H1 (cell line): Measurements from ENCODE around the gene PAX5. TPM values are rescaled to one million over a fixed set of nuclear protein-coding genes. Genes with fewer than 3 reads are reported as not detected.
A peak's percentile ranks its signal among the peaks of the same experiment; 100 is the strongest.

Source experiments
- CTCF ChIA-PET: fragments of 300-600 bp; sonication (Branson Sonifier 250); formaldehyde crosslinking; loops from one replicate; lab custom pipeline; 2021; ENCODE audit not compliant: partially characterized antibody; lab: Charles Lee
- POLR2A ChIA-PET: fragments of 300-600 bp; sonication (Branson Sonifier 250); formaldehyde crosslinking; loops from one replicate; lab custom pipeline; 2021; ENCODE audit warnings: inconsistent platforms; ENCODE audit not compliant: partially characterized antibody; lab: Charles Lee
- DNase-seq, 2 experiments: peaks; one replicate each; pipeline versions ENCODE4 v3.0.0 to v3.0.0-alpha.2; 2010 to 2022; ENCODE audit warnings: low spot score in 2 of 2, low read depth in 1 of 2, mixed read lengths in 1 of 2
- FAIRE-seq: peaks from 2 replicates; lab custom pipeline; 2011; peaks lifted over from hg19 to GRCh38; lab: Jason Lieb, UNC
- H2AFZ ChIP-seq: 2 replicates; pipeline ENCODE4 v1.8.1; 2012; ENCODE audit warnings: low read length, inconsistent platforms
- H2AK5ac ChIP-seq: 2 replicates; pipeline ENCODE4 v1.6.1; 2013; ENCODE audit warnings: low read depth, low read length
- H2BK120ac ChIP-seq: replicated peaks from 2 replicates; pipeline ENCODE3; 2013; ENCODE audit warnings: low read depth, low read length, inconsistent platforms
- H2BK12ac ChIP-seq: 2 replicates; pipeline ENCODE4 v1.6.1; 2013; ENCODE audit warnings: low read depth, low read length
- H2BK15ac ChIP-seq: 2 replicates; pipeline ENCODE4 v1.6.1; 2013; ENCODE audit warnings: low read length
- H2BK20ac ChIP-seq: 2 replicates; pipeline ENCODE4 v1.6.1; 2013; ENCODE audit warnings: low read length
- H2BK5ac ChIP-seq: 2 replicates; pipeline ENCODE4 v1.6.1; 2013; ENCODE audit warnings: low read depth, low read length
- H3K14ac ChIP-seq: 2 replicates; pipeline ENCODE4 v1.6.1; 2013; ENCODE audit warnings: inconsistent platforms; ENCODE audit not compliant: insufficient read length
- H3K18ac ChIP-seq: 2 replicates; pipeline ENCODE4 v1.6.1; 2013; ENCODE audit warnings: low read length; ENCODE audit errors: extremely low read depth
- H3K23ac ChIP-seq: 2 replicates; pipeline ENCODE4 v1.6.1; 2013; ENCODE audit warnings: inconsistent platforms; ENCODE audit not compliant: insufficient read length
- H3K23me2 ChIP-seq: 2 replicates; pipeline ENCODE4 v1.6.1; 2013; ENCODE audit warnings: low read depth, low read length
- H3K27ac ChIP-seq: 2 replicates; pipeline ENCODE4 v1.6.1; 2011; ENCODE audit warnings: low read depth, low read length, inconsistent platforms
- H3K27me3 ChIP-seq, 4 experiments: replicated peaks in 1 of 4; 1 replicate in 1 of 4; 2 replicates in 3 of 4; pipeline versions ENCODE4 v1.6.1 to v1.8.1; 2011 to 2013; ENCODE audit warnings: low read length in 3 of 4, mild to moderate bottlenecking in 3 of 4, inconsistent platforms in 2 of 4, mixed read lengths in 2 of 4, moderate library complexity in 1 of 4; ENCODE audit not compliant: control insufficient read depth in 3 of 4, insufficient read depth in 3 of 4; ENCODE audit errors: extremely low read depth in 1 of 4
- H3K36me3 ChIP-seq, 4 experiments: 2 replicates each; pipeline versions ENCODE4 v1.6.1 to v1.8.1; 2011 to 2013; ENCODE audit warnings: mild to moderate bottlenecking in 4 of 4, low read length in 3 of 4, moderate library complexity in 2 of 4, control low read depth in 1 of 4, inconsistent platforms in 1 of 4; ENCODE audit not compliant: insufficient read depth in 4 of 4, control insufficient read depth in 2 of 4
- H3K4ac ChIP-seq: replicated peaks from 2 replicates; pipeline ENCODE3; 2013; ENCODE audit warnings: low read length, low read depth, mixed read lengths, inconsistent platforms; ENCODE audit not compliant: insufficient read length
- H3K4me1 ChIP-seq, 4 experiments: replicated peaks in 1 of 4; 1 replicate in 1 of 4; 2 replicates in 3 of 4; pipeline versions ENCODE4 v1.6.1 to v1.8.1; 2011 to 2013; ENCODE audit warnings: low read length in 3 of 4, inconsistent platforms in 2 of 4, mixed read lengths in 1 of 4; ENCODE audit not compliant: insufficient read depth in 4 of 4, control insufficient read depth in 3 of 4
- H3K4me2 ChIP-seq, 2 experiments: 2 replicates each; pipeline versions ENCODE4 v1.6.1 to v1.8.1; 2011 to 2013; ENCODE audit warnings: low read depth in 2 of 2, low read length in 2 of 2, control low read depth in 1 of 2, inconsistent platforms in 1 of 2, mild to moderate bottlenecking in 1 of 2; ENCODE audit not compliant: insufficient read depth in 1 of 2
- H3K4me3 ChIP-seq, 4 experiments: fragments of 200-600, 300-600 bp in 1 of 4; sonication (generic), shearing (Covaris generic), sonication (Bioruptor Twin) in 1 of 4; 2 replicates each; pipeline versions ENCODE4 v1.5.1 to v1.8.1; 2011 to 2016; ENCODE audit warnings: low read length in 4 of 4, low read depth in 3 of 4, control low read depth in 2 of 4, inconsistent platforms in 2 of 4, mild to moderate bottlenecking in 2 of 4, mixed read lengths in 1 of 4, moderate library complexity in 1 of 4; ENCODE audit not compliant: insufficient read depth in 2 of 4; ENCODE audit errors: extremely low read depth in 1 of 4
- H3K56ac ChIP-seq: replicated peaks from 2 replicates; pipeline ENCODE3; 2013; ENCODE audit warnings: low read depth, mild to moderate bottlenecking, mixed read lengths, low read length, inconsistent platforms; ENCODE audit not compliant: insufficient read length
- H3K79me1 ChIP-seq: 2 replicates; pipeline ENCODE4 v1.6.1; 2013; ENCODE audit warnings: low read depth, low read length, control low read depth
- H3K79me2 ChIP-seq, 2 experiments: 2 replicates each; pipeline versions ENCODE4 v1.6.1 to v1.8.1; 2012 to 2013; ENCODE audit warnings: low read length in 2 of 2, mild to moderate bottlenecking in 2 of 2, inconsistent platforms in 1 of 2; ENCODE audit not compliant: insufficient read depth in 2 of 2, control insufficient read depth in 1 of 2
- H3K9ac ChIP-seq, 4 experiments: replicated peaks in 1 of 4; 1 replicate in 1 of 4; 2 replicates in 3 of 4; pipeline versions ENCODE4 v1.6.1 to v1.8.1; 2011 to 2013; ENCODE audit warnings: low read depth in 3 of 4, low read length in 3 of 4, control low read depth in 2 of 4, mild to moderate bottlenecking in 2 of 4, moderate library complexity in 2 of 4, inconsistent platforms in 1 of 4; ENCODE audit errors: extremely low read depth in 1 of 4
- H3K9me3 ChIP-seq, 2 experiments: 2 replicates each; pipeline versions ENCODE4 v1.6.1 to v1.8.1; 2012 to 2013; ENCODE audit warnings: mild to moderate bottlenecking in 2 of 2, moderate library complexity in 2 of 2, control low read depth in 1 of 2, inconsistent platforms in 1 of 2, low read depth in 1 of 2, low read length in 1 of 2, mixed read lengths in 1 of 2; ENCODE audit not compliant: insufficient read depth in 2 of 2
- H4K20me1 ChIP-seq, 2 experiments: replicated peaks in 1 of 2; 2 replicates each; pipeline versions ENCODE3 to v1.8.1; 2011 to 2013; ENCODE audit warnings: inconsistent platforms in 2 of 2, low read length in 2 of 2, mild to moderate bottlenecking in 1 of 2; ENCODE audit not compliant: insufficient read depth in 2 of 2, control insufficient read depth in 1 of 2
- H4K5ac ChIP-seq: 2 replicates; pipeline ENCODE4 v1.6.1; 2013; ENCODE audit warnings: low read length, low read depth, mixed read lengths, inconsistent platforms; ENCODE audit not compliant: insufficient read length
- H4K8ac ChIP-seq: 2 replicates; pipeline ENCODE4 v1.8.0; 2013; ENCODE audit warnings: mild to moderate bottlenecking, moderate library complexity, low read length, inconsistent platforms; ENCODE audit not compliant: insufficient read depth; ENCODE audit errors: extremely low read depth
- H4K91ac ChIP-seq: replicated peaks from 2 replicates; pipeline ENCODE3; 2013; ENCODE audit warnings: low read length, mixed read lengths, inconsistent platforms; ENCODE audit not compliant: insufficient read length
- EP300 ChIP-seq, 2 experiments: IDR thresholded peaks; 1 replicate in 1 of 2; 2 replicates in 1 of 2; pipeline ENCODE4 v1.6.1; 2011 to 2012; ENCODE audit warnings: low read depth in 2 of 2, low read length in 2 of 2, mild to moderate bottlenecking in 2 of 2, borderline replicate concordance in 1 of 2, inconsistent platforms in 1 of 2, moderate library complexity in 1 of 2
- RBBP5 ChIP-seq: IDR thresholded peaks from 2 replicates; pipeline ENCODE4 v1.7.1; 2012; ENCODE audit warnings: low read depth, mild to moderate bottlenecking, inconsistent platforms, low read length, moderate library complexity, borderline replicate concordance
- RNF2 ChIP-seq: fragments of 200-900, 300-1000 bp; sonication (generic); IDR thresholded peaks from 2 replicates; pipeline ENCODE4 v1.7.1; 2016; ENCODE audit warnings: borderline replicate concordance, low read depth, mild to moderate bottlenecking, antibody characterized with exemption, low read length; ENCODE audit not compliant: poor library complexity, severe bottlenecking; ENCODE audit errors: missing control alignments
- SAP30 ChIP-seq: fragments of 300-600 bp; sonication (generic); IDR thresholded peaks from 2 replicates; pipeline ENCODE4 v1.7.1; 2012; ENCODE audit warnings: low read length, moderate library complexity, mild to moderate bottlenecking, inconsistent platforms; ENCODE audit not compliant: insufficient read depth, insufficient replicate concordance
- SIN3A ChIP-seq, 2 experiments: IDR thresholded peaks in 1 of 2; conservative IDR thresholded peaks in 1 of 2; 2 replicates each; pipeline ENCODE4 v1.6.1; 2011 to 2012; ENCODE audit warnings: low read length in 2 of 2, improper control_type of control experiment in 1 of 2, low read depth in 1 of 2, mild to moderate bottlenecking in 1 of 2
- ZNF274 ChIP-seq: IDR thresholded peaks from 2 replicates; pipeline ENCODE4 v1.7.0; 2012; ENCODE audit warnings: low read length, borderline replicate concordance; ENCODE audit errors: extremely low read depth
- WGBS, 2 experiments: shearing (Covaris generic) in 1 of 2; methylation state at CpG; one replicate each; pipeline versions ENCODE4 v1.1.6 to v1.1.7; 2013 to 2015; ENCODE audit warnings: low lambda C conversion rate in 2 of 2, mixed read lengths in 2 of 2, inconsistent platforms in 1 of 2, low coverage in 1 of 2, missing lambda C conversion rate in 1 of 2; ENCODE audit not compliant: insufficient replicate concordance in 2 of 2, insufficient coverage in 1 of 2, insufficient read length in 1 of 2; ENCODE audit errors: extremely low coverage in 1 of 2, missing lambda C conversion rate in 1 of 2; 5-methylcytosine and 5-hydroxymethylcytosine counted together
- polyA plus RNA-seq, 7 experiments: library from polyadenylated mRNA; depleted of rRNA in 3 of 7; stranded (reverse) in 5 of 7; unstranded in 2 of 7; fragments of >200 nt in 5 of 7; fragments of 200-250 nt in 2 of 7; gene quantifications; 1 replicate in 5 of 7; 2 replicates in 1 of 7; 4 replicates in 1 of 7; pipeline versions ENCODE4 v1.2.1 to v1.2.3, GENCODE V29; 2011 to 2013; ENCODE audit warnings: missing spikeins in 2 of 7, mixed read lengths in 2 of 7
- total RNA-seq: library from RNA; stranded (reverse); fragmentation: NEBNext Ultra II Directional; extraction: Animal tissue kit (Norgen Biotek cat#: 25700); gene quantifications from 2 replicates; pipeline ENCODE4 v1.2.1, GENCODE V29; 2021
- TF ChIP-seq, protein P1 (sequence below): IDR thresholded peaks from 2 replicates; pipeline ENCODE4 v1.6.1; 2011; ENCODE audit warnings: low read length, improper control_type of control experiment
- TF ChIP-seq, protein P2 (sequence below), 3 experiments: IDR thresholded peaks; 1 replicate in 2 of 3; 2 replicates in 1 of 3; pipeline versions ENCODE4 v1.5.1 to v1.6.1; 2011; ENCODE audit warnings: low read length in 3 of 3, mild to moderate bottlenecking in 3 of 3, inconsistent platforms in 2 of 3, low read depth in 1 of 3, moderate library complexity in 1 of 3; ENCODE audit not compliant: insufficient read depth in 1 of 3; ENCODE audit errors: control extremely low read depth in 1 of 3

Gene PAX5
- total and polyA plus RNA-seq, 2 of the 8 experiments (the other 6 are each of a cell fraction or from before 2014, with no cell fraction given): 0.29 to 0.43 TPM

DNA sequence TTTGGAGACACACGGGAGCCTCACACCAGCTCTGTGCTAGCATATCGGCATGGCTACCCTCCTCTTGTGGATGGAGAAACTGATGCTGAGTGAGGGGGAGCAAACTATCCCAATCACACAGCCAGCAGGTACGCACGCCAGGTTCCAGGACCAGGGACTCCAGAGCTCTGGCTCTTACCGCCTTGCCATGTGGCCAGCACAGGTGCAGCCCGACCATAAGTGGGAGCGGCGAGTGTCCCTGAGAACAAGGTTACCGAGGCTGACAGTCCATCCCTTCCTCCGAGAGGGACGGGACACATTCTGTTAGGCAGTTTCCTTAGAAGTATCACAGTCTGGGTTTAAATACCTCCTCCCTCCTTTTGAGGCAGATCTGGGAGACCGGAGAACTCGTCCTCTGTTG is 86.0 kb downstream of the PAX5 start:
- no peak overlapping the region for H3K9ac ChIP-seq
- peaks cover 0 to 4% (median 1%) of the 10 kb centered on the region in 4 experiments; a peak in 1 of 7 replicates for H3K4me1 ChIP-seq
- CTCF ChIA-PET: interaction anchor here (0.9 to 3.5 kb wide), 3 partner anchors 27 to 74 kb away, joined by 3 to 11 read pairs (median 5); no protein-coding TSS in a partner anchor
- H2BK120ac ChIP-seq: no peak overlapping the region
- H3K4me3 ChIP-seq: no peak overlapping the region
- H3K23me2 ChIP-seq: no peaks in the 10 kb centered on the region
- 0 out of 2 replicates have a peak overlapping the region, but pooled peaks have one; percentile 60 for H2BK12ac ChIP-seq
- no peak overlapping the region for H3K14ac ChIP-seq
- H2BK20ac ChIP-seq: peak overlapping the region; percentile 57; the same call in 1 of the 2 replicates
- no peak for DNase-seq
- H3K79me2 ChIP-seq: no peaks in the 10 kb centered on the region
- H4K5ac ChIP-seq: no peak overlapping the region
- no peaks in the 10 kb centered on the region for H3K9me3 ChIP-seq
- H4K91ac ChIP-seq: no peak overlapping the region
- no peak overlapping the region for H3K27ac ChIP-seq
- no peak overlapping the region for H2AFZ ChIP-seq
- H3K79me1 ChIP-seq: no peaks in the 10 kb centered on the region
- no peak overlapping the region; the same call in 1 of the 2 replicates for H4K8ac ChIP-seq
- H3K36me3 ChIP-seq: no peaks in the 10 kb centered on the region
- H3K27me3 ChIP-seq: no peaks in the 10 kb centered on the region; a peak in 1 of 7 replicates
- H4K20me1 ChIP-seq: no peaks in the 10 kb centered on the region
- no peak overlapping the region for H3K18ac ChIP-seq
- no peak overlapping the region for H3K23ac ChIP-seq
- no peak overlapping the region for H2AK5ac ChIP-seq
- H3K4ac ChIP-seq: no peak overlapping the region
- FAIRE-seq: no peak
- 90% methylated on average over 13 of the region's 13 CpGs; no CpG with 5 or more reads in 1 of the 2 experiments for WGBS, 2 experiments
- POLR2A ChIA-PET: no interaction called here
- no peak overlapping the region; the same call in 1 of the 2 replicates for H2BK15ac ChIP-seq
- H2BK5ac ChIP-seq: no peak overlapping the region
- H3K4me2 ChIP-seq: no peak overlapping the region
- no peak overlapping the region for H3K56ac ChIP-seq
- TF ChIP-seq EP300 (IDR thresholded peaks at IDR 0.05; ENCODE audit: borderline replicate concordance in 1 of 2, low read depth in 2 of 2, low read length in 2 of 2) (no peak), RBBP5 (no peak), ZNF274 (no peak), SIN3A (conservative IDR thresholded peaks at IDR 0.05 in 1 of 2, IDR thresholded peaks at IDR 0.05 in 1 of 2; ENCODE audit: low read depth in 1 of 2, low read length in 2 of 2) (no peak), RNF2 (no peak), SAP30 (no peak)
- TF ChIP-seq, protein P1, sequence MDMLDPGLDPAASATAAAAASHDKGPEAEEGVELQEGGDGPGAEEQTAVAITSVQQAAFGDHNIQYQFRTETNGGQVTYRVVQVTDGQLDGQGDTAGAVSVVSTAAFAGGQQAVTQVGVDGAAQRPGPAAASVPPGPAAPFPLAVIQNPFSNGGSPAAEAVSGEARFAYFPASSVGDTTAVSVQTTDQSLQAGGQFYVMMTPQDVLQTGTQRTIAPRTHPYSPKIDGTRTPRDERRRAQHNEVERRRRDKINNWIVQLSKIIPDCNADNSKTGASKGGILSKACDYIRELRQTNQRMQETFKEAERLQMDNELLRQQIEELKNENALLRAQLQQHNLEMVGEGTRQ: no peak
- TF ChIP-seq, protein P2, sequence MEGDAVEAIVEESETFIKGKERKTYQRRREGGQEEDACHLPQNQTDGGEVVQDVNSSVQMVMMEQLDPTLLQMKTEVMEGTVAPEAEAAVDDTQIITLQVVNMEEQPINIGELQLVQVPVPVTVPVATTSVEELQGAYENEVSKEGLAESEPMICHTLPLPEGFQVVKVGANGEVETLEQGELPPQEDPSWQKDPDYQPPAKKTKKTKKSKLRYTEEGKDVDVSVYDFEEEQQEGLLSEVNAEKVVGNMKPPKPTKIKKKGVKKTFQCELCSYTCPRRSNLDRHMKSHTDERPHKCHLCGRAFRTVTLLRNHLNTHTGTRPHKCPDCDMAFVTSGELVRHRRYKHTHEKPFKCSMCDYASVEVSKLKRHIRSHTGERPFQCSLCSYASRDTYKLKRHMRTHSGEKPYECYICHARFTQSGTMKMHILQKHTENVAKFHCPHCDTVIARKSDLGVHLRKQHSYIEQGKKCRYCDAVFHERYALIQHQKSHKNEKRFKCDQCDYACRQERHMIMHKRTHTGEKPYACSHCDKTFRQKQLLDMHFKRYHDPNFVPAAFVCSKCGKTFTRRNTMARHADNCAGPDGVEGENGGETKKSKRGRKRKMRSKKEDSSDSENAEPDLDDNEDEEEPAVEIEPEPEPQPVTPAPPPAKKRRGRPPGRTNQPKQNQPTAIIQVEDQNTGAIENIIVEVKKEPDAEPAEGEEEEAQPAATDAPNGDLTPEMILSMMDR (IDR thresholded peaks at IDR 0.05; ENCODE audit: control extremely low read depth in 1 of 3, insufficient read depth in 1 of 3, low read depth in 1 of 3, low read length in 3 of 3): no peak
